Parathyroid adenoma (tissue), 2 donors: ENCODE data around the gene KRTAP10-9.

ENCODE experiments used
- H2AFZ ChIP-seq: fragments of 300-600 bp; sonication (generic); one replicate; pipeline ENCODE4 v1.7.0; 2017; ENCODE audit warnings: antibody characterized with exemption, mild to moderate bottlenecking
- H3K27ac ChIP-seq: fragments of 300-600 bp; sonication (generic); one replicate; pipeline ENCODE4 v1.7.0; 2017
- H3K27me3 ChIP-seq: fragments of 300-600 bp; sonication (generic); one replicate; pipeline ENCODE4 v1.7.0; 2017; ENCODE audit warnings: low read length; ENCODE audit not compliant: control insufficient read depth, insufficient read depth
- H3K36me3 ChIP-seq: fragments of 300-600 bp; sonication (generic); one replicate; pipeline ENCODE4 v1.7.0; 2017; ENCODE audit warnings: low read length; ENCODE audit not compliant: control insufficient read depth, insufficient read depth
- H3K4me1 ChIP-seq: fragments of 300-600 bp; sonication (generic); one replicate; pipeline ENCODE4 v1.7.0; 2017; ENCODE audit warnings: control low read depth
- H3K4me2 ChIP-seq: fragments of 300-600 bp; sonication (generic); one replicate; pipeline ENCODE4 v1.7.0; 2017; ENCODE audit warnings: low read length
- H3K4me3 ChIP-seq: fragments of 300-600 bp; sonication (generic); one replicate; pipeline ENCODE4 v1.7.0; 2017; ENCODE audit warnings: low read depth, low read length
- H3K79me2 ChIP-seq: fragments of 300-600 bp; sonication (generic); one replicate; pipeline ENCODE4 v1.7.0; 2017; ENCODE audit warnings: control low read depth
- H3K9ac ChIP-seq: fragments of 300-600 bp; sonication (generic); one replicate; pipeline ENCODE4 v1.7.0; 2017; ENCODE audit warnings: mild to moderate bottlenecking
- H3K9me3 ChIP-seq: fragments of 300-600 bp; sonication (generic); one replicate; pipeline ENCODE4 v1.7.0; 2017; ENCODE audit warnings: low read length; ENCODE audit not compliant: control insufficient read depth
- TF ChIP-seq, protein P1 (sequence below): fragments of 300-600 bp; sonication (generic); IDR thresholded peaks from one replicate; pipeline ENCODE4 v1.7.0; 2017; ENCODE audit warnings: antibody characterized with exemption, mild to moderate bottlenecking
- donor health status: primary hyperparathyroidism.

The KRTAP10-9 gene

GRCh38 chr21:44649521-44650100, 22.7 kb downstream of the KRTAP10-9 start:
- no peaks in the 10 kb centered on the region for H3K27me3 ChIP-seq
- no peak overlapping the region for H3K4me3 ChIP-seq
- H3K4me2 ChIP-seq: no peak overlapping the region
- H3K79me2 ChIP-seq: no peaks in the 10 kb centered on the region
- no peak overlapping the region for H3K9ac ChIP-seq
- TF ChIP-seq, protein P1, sequence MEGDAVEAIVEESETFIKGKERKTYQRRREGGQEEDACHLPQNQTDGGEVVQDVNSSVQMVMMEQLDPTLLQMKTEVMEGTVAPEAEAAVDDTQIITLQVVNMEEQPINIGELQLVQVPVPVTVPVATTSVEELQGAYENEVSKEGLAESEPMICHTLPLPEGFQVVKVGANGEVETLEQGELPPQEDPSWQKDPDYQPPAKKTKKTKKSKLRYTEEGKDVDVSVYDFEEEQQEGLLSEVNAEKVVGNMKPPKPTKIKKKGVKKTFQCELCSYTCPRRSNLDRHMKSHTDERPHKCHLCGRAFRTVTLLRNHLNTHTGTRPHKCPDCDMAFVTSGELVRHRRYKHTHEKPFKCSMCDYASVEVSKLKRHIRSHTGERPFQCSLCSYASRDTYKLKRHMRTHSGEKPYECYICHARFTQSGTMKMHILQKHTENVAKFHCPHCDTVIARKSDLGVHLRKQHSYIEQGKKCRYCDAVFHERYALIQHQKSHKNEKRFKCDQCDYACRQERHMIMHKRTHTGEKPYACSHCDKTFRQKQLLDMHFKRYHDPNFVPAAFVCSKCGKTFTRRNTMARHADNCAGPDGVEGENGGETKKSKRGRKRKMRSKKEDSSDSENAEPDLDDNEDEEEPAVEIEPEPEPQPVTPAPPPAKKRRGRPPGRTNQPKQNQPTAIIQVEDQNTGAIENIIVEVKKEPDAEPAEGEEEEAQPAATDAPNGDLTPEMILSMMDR: no peak
- H3K27ac ChIP-seq: no peak overlapping the region
- H3K36me3 ChIP-seq: no peaks in the 10 kb centered on the region
- no peaks in the 10 kb centered on the region for H3K4me1 ChIP-seq
- H2AFZ ChIP-seq: no peak overlapping the region
- no peaks in the 10 kb centered on the region for H3K9me3 ChIP-seq

DNA sequence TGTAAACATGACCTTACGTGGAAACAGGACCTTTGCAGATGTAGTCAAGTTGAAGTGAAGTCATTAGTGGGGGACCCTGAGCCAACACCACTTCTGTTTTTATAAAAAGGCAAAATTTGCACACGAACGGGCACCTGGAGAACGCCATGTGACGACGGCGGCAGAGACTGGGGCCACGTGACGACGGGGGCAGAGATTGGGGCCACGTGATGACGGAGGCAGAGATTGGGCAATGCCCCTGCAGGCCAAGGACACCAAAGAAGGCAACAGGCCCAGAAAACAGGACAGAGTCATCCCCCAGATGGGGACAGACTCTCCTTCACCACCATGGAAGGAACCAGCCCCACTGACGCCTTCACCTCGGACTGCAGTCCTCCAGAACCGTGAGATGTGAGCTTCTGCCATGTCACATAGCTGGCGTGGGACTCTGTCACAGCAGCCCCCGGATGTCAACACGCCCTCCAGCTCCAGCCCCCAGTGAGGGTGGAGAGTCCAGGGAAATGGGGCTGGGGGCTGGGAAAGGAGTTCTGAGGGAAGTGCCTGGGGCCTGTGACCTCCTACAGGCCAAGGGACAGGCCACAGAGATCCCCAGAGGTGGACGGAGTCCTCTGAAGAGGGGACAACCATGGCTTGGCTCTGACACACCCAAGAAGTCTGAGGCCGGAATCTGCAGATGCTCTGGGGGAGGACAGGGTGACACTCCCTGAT, 23.5 kb downstream of the KRTAP10-9 start:
- no peak overlapping the region for H3K4me3 ChIP-seq
- TF ChIP-seq, protein P1: no peak

GRCh38 chr21:44650973-44651675, 24.2 kb downstream of the KRTAP10-9 start:
- H3K27ac ChIP-seq: no peak overlapping the region
- H3K36me3 ChIP-seq: no peaks in the 10 kb centered on the region
- TF ChIP-seq, protein P1: no peak
- H2AFZ ChIP-seq: no peak overlapping the region
- H3K4me2 ChIP-seq: no peak overlapping the region
- H3K4me1 ChIP-seq: no peaks in the 10 kb centered on the region
- H3K9ac ChIP-seq: no peak overlapping the region
- H3K79me2 ChIP-seq: no peaks in the 10 kb centered on the region
- no peaks in the 10 kb centered on the region for H3K9me3 ChIP-seq
- no peaks in the 10 kb centered on the region for H3K27me3 ChIP-seq
- no peak overlapping the region for H3K4me3 ChIP-seq

More for the DNA sequence above, 23.5 kb downstream of the KRTAP10-9 start:
- no peak overlapping the region for H3K4me2 ChIP-seq
- no peak overlapping the region for H3K9ac ChIP-seq
- no peak overlapping the region for H2AFZ ChIP-seq
- no peaks in the 10 kb centered on the region for H3K4me1 ChIP-seq
- H3K27me3 ChIP-seq: no peaks in the 10 kb centered on the region
- no peaks in the 10 kb centered on the region for H3K36me3 ChIP-seq
- H3K27ac ChIP-seq: no peak overlapping the region
- no peaks in the 10 kb centered on the region for H3K79me2 ChIP-seq
- no peaks in the 10 kb centered on the region for H3K9me3 ChIP-seq

- Histone ChIP-seq H3K4me1 (no peaks in the 10 kb centered on the region), H3K4me2 (no peak overlapping the region), H3K36me3 (no peaks in the 10 kb centered on the region), H3K9me3 (no peaks in the 10 kb centered on the region), H3K4me3 (no peak overlapping the region), H2AFZ (no peak overlapping the region), H3K9ac (no peak overlapping the region), H3K27me3 (no peaks in the 10 kb centered on the region), H3K27ac (no peak overlapping the region), H3K79me2 (no peaks in the 10 kb centered on the region)
- TF ChIP-seq, protein P1: no peak
Observed at GRCh38 chr21:44653123-44653522, 26.2 kb downstream of the KRTAP10-9 start.
